ENCODE data around the gene FEN1.

Gene FEN1, protein sequence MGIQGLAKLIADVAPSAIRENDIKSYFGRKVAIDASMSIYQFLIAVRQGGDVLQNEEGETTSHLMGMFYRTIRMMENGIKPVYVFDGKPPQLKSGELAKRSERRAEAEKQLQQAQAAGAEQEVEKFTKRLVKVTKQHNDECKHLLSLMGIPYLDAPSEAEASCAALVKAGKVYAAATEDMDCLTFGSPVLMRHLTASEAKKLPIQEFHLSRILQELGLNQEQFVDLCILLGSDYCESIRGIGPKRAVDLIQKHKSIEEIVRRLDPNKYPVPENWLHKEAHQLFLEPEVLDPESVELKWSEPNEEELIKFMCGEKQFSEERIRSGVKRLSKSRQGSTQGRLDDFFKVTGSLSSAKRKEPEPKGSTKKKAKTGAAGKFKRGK

DNA sequence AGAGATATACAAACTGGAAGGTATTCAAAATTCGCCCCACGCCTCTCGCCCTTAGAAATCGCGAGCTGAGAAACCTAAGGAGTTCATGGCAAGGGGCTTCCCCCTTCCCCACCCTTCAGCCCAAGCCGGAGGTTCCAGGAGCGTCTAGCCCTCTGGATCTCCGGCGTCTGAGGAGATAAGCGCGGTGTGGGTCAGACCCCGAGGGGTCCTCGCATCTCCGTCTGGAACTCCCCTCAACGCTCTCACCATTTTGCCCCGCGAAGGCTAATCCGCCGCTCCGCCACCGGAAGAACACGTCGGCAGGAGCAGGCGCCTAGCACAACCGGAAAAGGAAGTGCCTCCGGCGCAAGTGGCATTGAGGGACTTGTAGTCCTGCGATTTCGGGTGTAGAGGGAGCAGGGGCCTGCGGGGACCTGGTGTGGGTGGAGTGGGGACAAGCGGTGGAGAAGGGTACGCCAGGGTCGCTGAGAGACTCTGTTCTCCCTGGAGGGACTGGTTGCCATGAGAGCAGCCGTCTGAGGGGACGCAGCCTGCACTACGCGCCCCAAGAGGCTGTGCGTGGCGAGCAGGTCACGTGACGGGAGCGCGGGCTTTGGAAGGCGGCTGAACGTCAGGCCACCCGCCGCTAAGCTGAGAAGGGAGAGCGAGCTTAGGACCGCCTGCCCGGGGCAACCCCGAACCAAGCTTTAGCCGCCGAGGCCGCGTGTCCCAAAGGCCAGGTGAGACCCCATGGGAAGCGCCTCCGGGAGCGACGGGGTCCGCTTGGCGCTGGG is at the start of gene FEN1, which contains the start of gene TMEM258:
Gene FEN1, plus strand, starts transcription at position 602 of the 773 bp plus-strand sequence. CDS start 2,451 bp downstream, outside the sequence.
Gene TMEM258, minus strand, starts transcription at position 290 of the 773 bp plus-strand sequence. Its CDS starts 41 bp downstream, at position 249.
- TF ChIP-seq, protein P1, sequence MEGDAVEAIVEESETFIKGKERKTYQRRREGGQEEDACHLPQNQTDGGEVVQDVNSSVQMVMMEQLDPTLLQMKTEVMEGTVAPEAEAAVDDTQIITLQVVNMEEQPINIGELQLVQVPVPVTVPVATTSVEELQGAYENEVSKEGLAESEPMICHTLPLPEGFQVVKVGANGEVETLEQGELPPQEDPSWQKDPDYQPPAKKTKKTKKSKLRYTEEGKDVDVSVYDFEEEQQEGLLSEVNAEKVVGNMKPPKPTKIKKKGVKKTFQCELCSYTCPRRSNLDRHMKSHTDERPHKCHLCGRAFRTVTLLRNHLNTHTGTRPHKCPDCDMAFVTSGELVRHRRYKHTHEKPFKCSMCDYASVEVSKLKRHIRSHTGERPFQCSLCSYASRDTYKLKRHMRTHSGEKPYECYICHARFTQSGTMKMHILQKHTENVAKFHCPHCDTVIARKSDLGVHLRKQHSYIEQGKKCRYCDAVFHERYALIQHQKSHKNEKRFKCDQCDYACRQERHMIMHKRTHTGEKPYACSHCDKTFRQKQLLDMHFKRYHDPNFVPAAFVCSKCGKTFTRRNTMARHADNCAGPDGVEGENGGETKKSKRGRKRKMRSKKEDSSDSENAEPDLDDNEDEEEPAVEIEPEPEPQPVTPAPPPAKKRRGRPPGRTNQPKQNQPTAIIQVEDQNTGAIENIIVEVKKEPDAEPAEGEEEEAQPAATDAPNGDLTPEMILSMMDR (IDR thresholded peaks at IDR 0.05; ENCODE audit: control extremely low read depth, extremely low read depth, low read depth, missing control alignments): no peak

DNA sequence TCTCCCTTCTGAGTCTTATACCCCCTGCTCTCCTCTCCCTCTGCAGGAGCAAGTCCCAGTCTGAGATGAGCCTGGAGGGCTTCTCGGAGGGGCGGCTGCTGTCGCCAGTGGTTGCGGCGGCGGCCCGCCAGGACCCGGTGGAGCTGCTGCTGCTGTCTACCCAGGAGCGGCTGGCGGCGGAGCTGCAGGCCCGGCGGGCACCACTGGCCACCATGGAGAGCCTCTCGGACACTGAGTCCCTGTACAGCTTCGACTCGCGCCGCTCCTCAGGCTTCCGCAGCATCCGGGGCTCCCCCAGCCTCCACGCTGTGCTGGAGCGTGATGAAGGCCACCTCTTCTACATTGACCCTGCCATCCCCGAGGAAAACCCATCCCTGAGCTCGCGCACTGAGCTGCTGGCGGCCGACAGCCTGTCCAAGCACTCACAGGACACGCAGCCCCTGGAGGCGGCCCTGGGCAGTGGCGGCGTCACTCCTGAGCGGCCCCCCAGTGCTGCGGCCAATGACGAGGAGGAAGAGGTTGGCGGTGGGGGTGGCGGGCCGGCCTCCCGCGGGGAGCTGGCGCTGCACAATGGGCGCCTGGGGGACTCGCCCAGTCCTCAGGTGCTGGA is 49.1 kb upstream of the FEN1 start:
- CTCF ChIA-PET: interaction anchor here (2.5 kb wide), 1 partner anchor 10 kb away, joined by 15 read pairs; no protein-coding TSS in a partner anchor
- no peak for DNase-seq (ENCODE audit: extremely low spot score)
- POLR2A ChIA-PET: no interaction called here
- TF ChIP-seq, protein P1 (IDR thresholded peaks at IDR 0.05; ENCODE audit: control extremely low read depth, extremely low read depth, low read depth, missing control alignments): no peak

More for the DNA sequence above, at the start of gene FEN1, which contains the start of gene TMEM258:
- DNase-seq (ENCODE audit: extremely low spot score): peak; percentile 93
- ChIA-PET POLR2A (interaction anchor here (0.6 to 1.4 kb wide), 9 partner anchors 9 to 173 kb away, joined by 3 to 5 read pairs (median 3); no protein-coding TSS in a partner anchor), CTCF (interaction anchor here (1.0 to 11.8 kb wide), 14 partner anchors 8 to 316 kb away, joined by 3 to 129 read pairs (median 10); partner anchors contain the start of gene BEST1)

DNA sequence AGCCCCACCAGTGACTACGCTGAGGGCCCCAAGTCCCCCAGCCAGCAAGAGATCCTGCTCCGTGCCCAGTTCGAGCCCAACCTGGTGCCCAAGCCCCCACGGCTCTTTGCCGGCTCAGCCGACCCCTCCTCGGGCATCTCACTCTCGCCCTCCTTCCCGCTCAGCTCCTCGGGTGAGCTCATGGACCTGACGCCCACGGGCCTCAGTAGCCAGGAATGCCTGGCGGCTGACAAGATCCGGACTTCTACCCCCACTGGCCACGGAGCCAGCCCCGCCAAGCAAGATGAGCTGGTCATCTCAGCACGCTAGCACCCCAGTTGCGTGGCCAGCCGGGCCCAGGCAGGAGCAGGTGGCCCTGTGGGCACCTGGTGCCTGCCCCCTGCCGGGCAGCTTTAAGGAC is 48.5 kb upstream of the FEN1 start:
- TF ChIP-seq, protein P1 (IDR thresholded peaks at IDR 0.05; ENCODE audit: control extremely low read depth, extremely low read depth, low read depth, missing control alignments): no peak
- DNase-seq (ENCODE audit: extremely low spot score): no peak
- ChIA-PET CTCF (interaction anchor here (0.7 to 2.5 kb wide), 2 partner anchors 10 to 23 kb away, joined by 3 to 15 read pairs; no protein-coding TSS in a partner anchor), POLR2A (no interaction called here)

DNA sequence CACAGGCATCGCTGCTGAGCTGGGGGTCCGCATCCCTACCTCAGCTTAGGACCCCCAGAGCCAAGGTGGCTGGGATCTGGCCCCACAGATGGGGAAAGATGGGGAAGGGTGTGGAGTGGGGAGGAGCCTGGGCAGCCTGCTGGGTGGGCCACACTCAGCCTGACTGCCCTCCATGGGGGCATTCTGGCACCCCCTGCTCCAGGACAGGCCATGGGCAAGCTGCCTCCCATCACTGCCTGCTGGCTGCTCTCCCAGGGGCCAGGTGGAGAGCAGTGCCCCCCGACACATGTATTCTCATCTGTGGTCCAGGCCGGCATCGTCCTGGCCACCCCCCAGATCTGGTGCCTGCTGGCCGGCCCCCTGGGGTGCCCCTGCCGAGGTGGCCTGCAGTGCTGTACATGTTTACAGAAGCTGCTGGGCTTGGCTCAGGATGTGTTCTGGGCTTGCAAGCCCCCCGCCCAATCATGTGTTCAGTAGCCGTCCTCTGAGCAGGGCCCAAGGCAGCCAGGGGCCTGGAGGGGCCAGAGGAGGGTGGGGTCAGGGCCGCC is 48.0 kb upstream of the FEN1 start:
- no peak for DNase-seq (ENCODE audit: extremely low spot score)
- ChIA-PET CTCF (interaction anchor here (0.7 to 2.5 kb wide), 2 partner anchors 11 to 22 kb away, joined by 3 to 15 read pairs; no protein-coding TSS in a partner anchor), POLR2A (no interaction called here)
- TF ChIP-seq, protein P1 (IDR thresholded peaks at IDR 0.05; ENCODE audit: control extremely low read depth, extremely low read depth, low read depth, missing control alignments): no peak

DNA sequence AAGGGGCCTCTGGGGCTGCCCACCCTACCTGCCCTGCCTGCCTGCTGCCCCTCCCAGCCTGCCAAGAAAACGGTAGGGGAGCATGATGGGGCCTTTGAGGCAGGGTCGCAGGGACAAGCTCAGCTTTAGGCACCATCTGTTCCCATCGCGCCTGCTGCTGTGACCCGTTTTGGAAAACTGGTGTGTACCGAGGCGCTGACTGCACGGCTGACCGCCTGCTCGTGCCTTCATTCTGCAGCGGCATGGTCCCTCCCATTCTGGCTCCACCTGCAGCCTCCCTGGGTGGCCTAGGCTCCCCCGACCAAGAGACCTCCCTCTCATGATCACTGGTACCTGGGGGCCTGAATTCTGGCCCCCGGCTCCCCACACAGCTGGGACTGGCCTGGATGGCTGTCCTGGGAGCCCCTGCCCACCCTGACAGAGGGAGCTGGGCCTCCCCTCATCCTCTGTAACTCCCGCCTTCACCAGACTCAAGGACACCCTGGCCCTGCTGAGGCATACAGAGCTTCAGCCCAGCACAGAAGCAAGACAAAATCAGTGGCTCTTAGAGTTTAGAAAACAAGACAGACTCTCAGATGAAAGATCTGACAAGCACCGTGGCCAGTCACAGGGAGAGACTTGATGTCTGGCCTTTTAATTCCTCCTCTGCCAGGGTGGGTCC is 46.8 kb upstream of the FEN1 start:
- no peak for DNase-seq (ENCODE audit: extremely low spot score)
- ChIA-PET POLR2A (no interaction called here), CTCF (interaction anchor here (0.8 to 6.6 kb wide), 7 partner anchors 8 to 362 kb away, joined by 3 to 91 read pairs (median 27); partner anchors contain the start of genes FEN1 and TMEM258)
- TF ChIP-seq, protein P1 (IDR thresholded peaks at IDR 0.05; ENCODE audit: control extremely low read depth, extremely low read depth, low read depth, missing control alignments): no peak

Measured in GM10248 (cell line).